Measurements from ENCODE around the gene C13orf46. TPM values are rescaled to one million over a fixed set of nuclear protein-coding genes. Genes with fewer than 3 reads are reported as not detected.
"Not testable (repeated sequence)": the region's sequence is repeated elsewhere in the genome, so short reads cannot be mapped to it uniquely, and the experiment has no call there.

Gene C13orf46
- polyA plus RNA-seq (ENCODE audit: insufficient read length) = 0.10 TPM
- long read RNA-seq, donor 1 = 0 reads
- long read RNA-seq, donor 2 = 0 reads
- long read RNA-seq, donor 3 = 0 reads
- long read RNA-seq, donor 4 = 0 reads
- long read RNA-seq, donor 5 = 0 reads
- long read RNA-seq, donor 6 = 0 reads
- long read RNA-seq, donor 7 = 0 reads
- long read RNA-seq, donor 8 = 0 reads

- no peak for DNase-seq
Observed at GRCh38 chr13:113973218-113974164, at the start of gene C13orf46. Gene C13orf46, minus strand, starts transcription at chr13:113974076. Its CDS starts 79 bp downstream, at chr13:113973997.

GRCh38 chr13:114022876-114023275 is 49.0 kb upstream of the C13orf46 start:
- no peak for DNase-seq

GRCh38 chr13:114022309-114022669 is 48.4 kb upstream of the C13orf46 start:
- no peak for DNase-seq

- no peak for DNase-seq
Observed at GRCh38 chr13:114021464-114022308, 47.8 kb upstream of the C13orf46 start.

GRCh38 chr13:114020750-114021463 is 47.0 kb upstream of the C13orf46 start:
- DNase-seq = no peak

DNA sequence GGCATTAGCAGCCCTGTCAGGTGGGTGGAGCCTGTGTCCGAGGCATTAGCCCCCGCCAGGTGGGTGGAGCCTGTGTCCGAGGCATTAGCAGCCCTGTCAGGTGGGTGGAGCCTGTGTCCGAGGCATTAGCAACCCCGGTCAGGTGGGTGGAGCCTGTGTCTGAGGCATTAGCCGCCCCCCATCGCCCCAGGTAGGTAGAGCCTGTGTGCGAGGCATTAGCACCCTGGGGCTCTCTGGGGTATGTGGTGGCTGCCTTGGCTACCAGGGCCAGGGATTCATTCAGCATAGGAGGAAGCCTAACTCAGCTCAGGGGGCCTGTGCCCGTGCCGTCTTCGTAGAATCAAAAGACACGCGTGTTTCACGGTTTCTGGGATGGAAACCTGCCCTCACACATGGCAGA is 46.3 kb upstream of the C13orf46 start:
- DNase-seq = not testable (repeated sequence)

- DNase-seq = no peak
Observed at GRCh38 chr13:114019367-114019766, 45.5 kb upstream of the C13orf46 start.

GRCh38 chr13:114018461-114019055 is 44.7 kb upstream of the C13orf46 start:
- DNase-seq = no peak

DNA sequence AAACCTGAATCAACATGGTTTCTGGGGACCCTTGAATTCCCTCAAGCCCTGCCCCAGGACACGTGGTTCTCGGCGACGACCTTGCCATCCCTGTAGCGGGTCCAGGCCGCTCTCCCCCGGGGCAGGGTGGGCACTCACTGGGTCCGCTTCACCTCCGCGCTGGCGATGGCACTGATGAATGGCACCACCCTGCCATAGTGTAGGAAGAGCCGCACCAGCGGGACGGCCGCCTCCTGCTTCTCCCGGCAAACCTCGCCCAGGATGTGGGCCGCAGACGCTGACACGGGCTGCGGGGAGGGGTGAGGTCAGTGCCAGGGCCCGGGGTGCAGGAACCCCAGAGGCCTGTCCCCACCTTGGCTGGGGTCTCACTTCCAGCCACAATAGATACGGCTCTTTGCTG is 44.1 kb upstream of the C13orf46 start:
- no peak for DNase-seq

- DNase-seq = no peak
Observed at GRCh38 chr13:114017028-114017630, 43.3 kb upstream of the C13orf46 start.

GRCh38 chr13:114016321-114017027 is 42.6 kb upstream of the C13orf46 start:
- DNase-seq = no peak

- no peak for DNase-seq
Observed at GRCh38 chr13:114015969-114016295, 42.1 kb upstream of the C13orf46 start.

DNA sequence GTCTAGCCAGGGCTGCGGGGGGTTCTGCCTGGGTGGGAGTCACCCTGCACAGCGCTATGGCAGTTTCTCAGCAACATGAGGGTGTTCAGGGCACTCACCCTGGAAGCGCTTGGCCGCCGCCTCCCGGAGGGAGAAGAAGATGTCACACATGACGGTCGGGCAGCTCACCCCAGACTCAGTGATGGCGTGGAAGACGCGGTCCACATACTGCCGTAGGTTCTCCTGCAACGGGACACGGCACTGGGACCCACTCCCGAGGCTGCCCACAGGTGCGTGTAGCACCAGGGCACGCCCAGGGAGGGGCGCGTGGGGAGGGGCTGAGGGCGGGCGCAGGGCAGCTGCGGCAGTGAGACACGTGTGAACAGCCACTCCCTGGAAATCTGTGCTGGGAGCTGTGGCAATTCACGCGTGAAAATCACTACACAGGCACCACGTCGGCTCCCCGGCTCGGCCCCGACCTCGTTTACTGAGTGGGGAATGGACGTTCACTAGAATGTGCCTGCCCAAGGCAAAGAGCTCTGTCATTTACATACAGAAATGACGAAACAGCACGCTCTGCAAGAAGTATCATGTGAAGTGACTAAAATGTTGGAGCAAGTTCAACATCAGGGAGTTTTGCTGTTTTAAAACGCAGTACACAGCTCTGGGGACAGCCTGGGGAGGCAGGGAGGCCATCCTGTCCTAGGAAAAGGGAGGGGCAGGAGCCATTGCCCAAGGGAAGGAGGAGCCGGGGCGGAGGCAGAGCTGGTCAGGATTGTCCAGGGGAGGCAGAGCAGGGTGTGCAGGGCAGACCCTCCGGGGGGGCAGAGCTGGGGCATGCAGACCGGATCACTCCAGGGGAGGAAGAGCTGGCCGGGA is 41.5 kb upstream of the C13orf46 start:
- DNase-seq = no peak

- no peak for DNase-seq
Observed at GRCh38 chr13:114013952-114014629, 40.2 kb upstream of the C13orf46 start.

DNA sequence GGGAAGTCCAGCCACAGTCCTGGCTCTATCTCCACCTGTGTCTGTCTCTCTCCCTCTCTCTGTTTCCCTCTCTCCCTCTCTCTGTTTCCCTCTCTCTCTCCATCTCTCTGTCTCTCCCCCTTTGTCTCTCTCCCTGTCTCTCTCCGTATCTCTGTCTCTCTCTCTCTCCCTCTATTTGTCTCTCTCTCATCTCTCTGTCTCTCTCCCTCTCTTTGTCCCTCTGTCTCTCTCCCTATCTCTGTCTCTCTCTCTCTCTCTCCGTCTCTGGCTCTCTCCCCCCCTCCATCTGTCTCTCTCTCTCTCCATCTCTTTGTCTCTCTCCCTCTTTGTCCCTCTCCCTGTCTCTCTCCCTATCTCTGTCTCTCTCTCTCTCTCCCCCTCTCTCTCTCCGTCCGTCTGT is 39.5 kb upstream of the C13orf46 start:
- DNase-seq = no peak

- no peak for DNase-seq
Observed at GRCh38 chr13:114012921-114013320, 39.0 kb upstream of the C13orf46 start.

DNA sequence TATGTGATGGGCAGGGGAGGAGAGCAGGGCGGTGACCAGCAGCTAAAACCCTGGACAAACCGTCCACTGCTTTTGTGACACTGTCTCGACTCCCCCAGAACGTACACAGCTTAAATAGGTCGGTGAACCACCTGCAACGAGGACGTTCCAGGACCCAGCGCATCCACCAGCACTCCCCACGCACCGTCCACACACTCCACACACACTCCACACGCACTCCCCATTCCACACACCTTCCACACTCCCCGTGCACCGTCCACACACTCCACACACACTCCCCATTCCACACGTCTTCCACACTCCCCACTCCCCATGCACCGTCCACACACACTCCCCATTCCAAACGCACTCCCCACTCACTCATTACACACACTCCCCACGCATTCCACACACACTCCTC is 38.3 kb upstream of the C13orf46 start:
- DNase-seq = no peak

- no peak for DNase-seq
Observed at GRCh38 chr13:114011226-114011625, 37.4 kb upstream of the C13orf46 start.

Data from left kidney (tissue), 8 donors.